ENCODE results near the gene ITPKC.
A peak's percentile ranks its signal among the peaks of the same experiment; 100 is the strongest.

Gene ITPKC

GRCh38 chr19:40716482-40717324 is at the start of gene ITPKC, which contains the start of gene COQ8B:
Gene ITPKC (plus strand): TSS chr19:40717112. CDS start chr19:40717136, 24 bp downstream.
Gene COQ8B (minus strand): TSS chr19:40716886. CDS start chr19:40714632, 2,254 bp downstream.
- peak; percentile 99 for DNase-seq (ENCODE audit: low spot score)

- DNase-seq (ENCODE audit: low spot score) = no peak
These were observed 49.3 kb upstream of the ITPKC start for GRCh38 chr19:40667602-40668001.

GRCh38 chr19:40668991-40669614 is 47.8 kb upstream of the ITPKC start:
- no peak for DNase-seq (ENCODE audit: low spot score)

GRCh38 chr19:40671404-40671803 is 45.5 kb upstream of the ITPKC start:
- no peak for DNase-seq (ENCODE audit: low spot score)

- no peak for DNase-seq (ENCODE audit: low spot score)
These were observed 44.9 kb upstream of the ITPKC start for GRCh38 chr19:40672038-40672437.

GRCh38 chr19:40672573-40673299 is 44.2 kb upstream of the ITPKC start:
- DNase-seq (ENCODE audit: low spot score) = no peak

- no peak for DNase-seq (ENCODE audit: low spot score)
These were observed 43.5 kb upstream of the ITPKC start for GRCh38 chr19:40673397-40673796.

- no peak for DNase-seq (ENCODE audit: low spot score)
These were observed 42.6 kb upstream of the ITPKC start for GRCh38 chr19:40674291-40674690.

GRCh38 chr19:40677156-40677555 is 39.8 kb upstream of the ITPKC start:
- DNase-seq (ENCODE audit: low spot score) = no peak

- DNase-seq (ENCODE audit: low spot score) = no peak
These were observed 35.9 kb upstream of the ITPKC start for GRCh38 chr19:40681039-40681438.

- DNase-seq (ENCODE audit: low spot score) = no peak
These were observed 34.4 kb upstream of the ITPKC start for GRCh38 chr19:40682431-40682964.

- no peak for DNase-seq (ENCODE audit: low spot score)
These were observed 33.5 kb upstream of the ITPKC start for GRCh38 chr19:40683437-40683836.

GRCh38 chr19:40684280-40684679 is 32.6 kb upstream of the ITPKC start:
- DNase-seq (ENCODE audit: low spot score) = no peak

GRCh38 chr19:40685016-40685526 is 31.8 kb upstream of the ITPKC start:
- DNase-seq (ENCODE audit: low spot score) = no peak

- DNase-seq (ENCODE audit: low spot score) = no peak
These were observed 31.3 kb upstream of the ITPKC start for GRCh38 chr19:40685563-40685962.

GRCh38 chr19:40686882-40687524 is 29.9 kb upstream of the ITPKC start:
- no peak for DNase-seq (ENCODE audit: low spot score)

- DNase-seq (ENCODE audit: low spot score) = no peak
These were observed 29.3 kb upstream of the ITPKC start for GRCh38 chr19:40687525-40688016.

- DNase-seq (ENCODE audit: low spot score) = no peak
These were observed 28.6 kb upstream of the ITPKC start for GRCh38 chr19:40688309-40688708.

- no peak for DNase-seq (ENCODE audit: low spot score)
These were observed 27.9 kb upstream of the ITPKC start for GRCh38 chr19:40688987-40689338.

- DNase-seq (ENCODE audit: low spot score) = no peak
These were observed 27.4 kb upstream of the ITPKC start for GRCh38 chr19:40689339-40690049.
